Gastrocnemius medialis (tissue), 4 donors: ENCODE measurements around the gene SNX21.

Source experiments
- CTCF ChIP-seq, 5 experiments: fragments of 450-650 bp in 3 of 5; fragments of 200-600 bp in 2 of 5; sonication (generic) in 2 of 5; IDR thresholded peaks in 4 of 5; conservative IDR thresholded peaks in 1 of 5; 1 replicate in 4 of 5; 2 replicates in 1 of 5; pipeline ENCODE4 v1.5.1; 2016 to 2019; ENCODE audit warnings: antibody characterized with exemption in 5 of 5, mild to moderate bottlenecking in 3 of 5, moderate library complexity in 3 of 5
- POLR2A ChIP-seq, 2 donors: fragments of 450-650 bp; IDR thresholded peaks; one replicate each; pipeline ENCODE4 v1.6.1; 2017; ENCODE audit warnings: antibody characterized with exemption in 2 of 2, mild to moderate bottlenecking in 2 of 2, moderate library complexity in 2 of 2

- TF ChIP-seq POLR2A (IDR thresholded peaks at IDR 0.05) (no peak), CTCF (IDR thresholded peaks at IDR 0.05 in 4 of 5, conservative IDR thresholded peaks at IDR 0.05 in 1 of 5) (no peak)
These were observed 9.9 kb downstream of the SNX21 start for GRCh38 chr20:45843506-45843905.
